A673 (cell line): ENCODE data around the gene ADGRL4.

ENCODE experiments used
- EZH2 ChIP-seq: fragments of 200-600 bp; sonication (generic); IDR thresholded peaks from 2 replicates; pipeline ENCODE4 v1.6.1; 2017; ENCODE audit warnings: borderline replicate concordance, low read depth, mild to moderate bottlenecking, mixed read lengths, antibody characterized with exemption, low read length; ENCODE audit not compliant: poor library complexity, severe bottlenecking
- TF ChIP-seq, protein P1 (sequence below): fragments of 300-800, 200-600 bp; sonication (generic); conservative IDR thresholded peaks from 2 replicates; pipeline ENCODE4 v1.5.1; 2017; ENCODE audit warnings: low read depth, mild to moderate bottlenecking, antibody characterized with exemption, low read length, moderate library complexity, mixed read lengths

DNA sequence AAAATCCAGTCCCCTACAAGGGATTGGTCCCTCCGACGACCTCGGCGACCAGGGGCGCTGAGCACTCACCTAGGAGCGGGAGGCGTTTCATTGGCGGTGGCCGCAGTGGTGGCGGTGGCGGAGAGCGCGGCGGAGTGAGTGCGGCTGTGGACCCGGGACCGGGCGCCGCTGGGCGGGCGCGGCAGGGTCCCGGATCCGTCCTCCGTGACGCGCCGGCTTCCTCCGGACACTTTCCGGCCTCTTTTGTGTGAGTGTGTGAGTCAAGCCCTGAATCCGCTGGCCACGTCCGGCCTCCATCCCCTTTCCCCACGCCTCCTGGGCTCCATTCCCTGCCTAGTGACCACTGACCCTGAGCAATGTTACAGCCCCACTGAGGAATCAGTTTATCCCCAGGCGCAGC is at the start of gene ADGRL4:
- TF ChIP-seq, protein P1, sequence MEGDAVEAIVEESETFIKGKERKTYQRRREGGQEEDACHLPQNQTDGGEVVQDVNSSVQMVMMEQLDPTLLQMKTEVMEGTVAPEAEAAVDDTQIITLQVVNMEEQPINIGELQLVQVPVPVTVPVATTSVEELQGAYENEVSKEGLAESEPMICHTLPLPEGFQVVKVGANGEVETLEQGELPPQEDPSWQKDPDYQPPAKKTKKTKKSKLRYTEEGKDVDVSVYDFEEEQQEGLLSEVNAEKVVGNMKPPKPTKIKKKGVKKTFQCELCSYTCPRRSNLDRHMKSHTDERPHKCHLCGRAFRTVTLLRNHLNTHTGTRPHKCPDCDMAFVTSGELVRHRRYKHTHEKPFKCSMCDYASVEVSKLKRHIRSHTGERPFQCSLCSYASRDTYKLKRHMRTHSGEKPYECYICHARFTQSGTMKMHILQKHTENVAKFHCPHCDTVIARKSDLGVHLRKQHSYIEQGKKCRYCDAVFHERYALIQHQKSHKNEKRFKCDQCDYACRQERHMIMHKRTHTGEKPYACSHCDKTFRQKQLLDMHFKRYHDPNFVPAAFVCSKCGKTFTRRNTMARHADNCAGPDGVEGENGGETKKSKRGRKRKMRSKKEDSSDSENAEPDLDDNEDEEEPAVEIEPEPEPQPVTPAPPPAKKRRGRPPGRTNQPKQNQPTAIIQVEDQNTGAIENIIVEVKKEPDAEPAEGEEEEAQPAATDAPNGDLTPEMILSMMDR, result no peak
- no peak for TF ChIP-seq EZH2
